Stimulated activated memory B cell treated with anti-CD40 and anti-IgM and Interleukin-4, amounts not matched to agents 10 μg/mL and 1 μg/mL and 100 μg/mL, for 72 hours (primary cell): ENCODE measurements around the gene NEURL1.
"Not testable (repeated sequence)": the region's sequence is repeated elsewhere in the genome, so short reads cannot be mapped to it uniquely, and the experiment has no call there.

Source experiments
- ATAC-seq: fragments of 150-1000 bp; cut with Tn5 transposase; 2 replicates; pipeline ENCODE4 v1.10.0; 2021
- H3K27ac Mint-ChIP-seq: one replicate; pipeline ENCODE4 v1.8.0; 2022; ENCODE audit warnings: mild to moderate bottlenecking, mixed read lengths
- H3K27me3 Mint-ChIP-seq: one replicate; pipeline ENCODE4 v1.8.0; 2022; ENCODE audit warnings: mixed read lengths
- H3K36me3 Mint-ChIP-seq: one replicate; pipeline ENCODE4 v1.8.0; 2022; ENCODE audit warnings: mixed read lengths
- H3K4me1 Mint-ChIP-seq: one replicate; pipeline ENCODE4 v1.8.0; 2022; ENCODE audit warnings: mixed read lengths
- H3K4me3 Mint-ChIP-seq: one replicate; pipeline ENCODE4 v1.8.0; 2022; ENCODE audit warnings: mild to moderate bottlenecking, moderate library complexity, mixed read lengths
- H3K9me3 Mint-ChIP-seq: one replicate; pipeline ENCODE4 v1.8.0; 2022; ENCODE audit warnings: mixed read lengths

Gene NEURL1

GRCh38 chr10:103622935-103623574, 129.6 kb downstream of the NEURL1 start:
- H3K27me3 Mint-ChIP-seq: no peaks in the 10 kb centered on the region
- H3K9me3 Mint-ChIP-seq: no peaks in the 10 kb centered on the region
- H3K36me3 Mint-ChIP-seq: peaks cover 36% of the 10 kb centered on the region
- H3K4me3 Mint-ChIP-seq: no peak overlapping the region
- no peak for ATAC-seq
- no peaks in the 10 kb centered on the region for H3K4me1 Mint-ChIP-seq
- no peak overlapping the region for H3K27ac Mint-ChIP-seq

- Mint-ChIP-seq H3K9me3 (no peaks in the 10 kb centered on the region), H3K27me3 (no peaks in the 10 kb centered on the region), H3K4me3 (no peak overlapping the region), H3K4me1 (no peaks in the 10 kb centered on the region), H3K27ac (no peak overlapping the region), H3K36me3 (peaks cover 34% of the 10 kb centered on the region)
- no peak for ATAC-seq
These were observed 132.7 kb downstream of the NEURL1 start for GRCh38 chr10:103626178-103626577.

- ATAC-seq: no peak
- Mint-ChIP-seq H3K4me1 (no peaks in the 10 kb centered on the region), H3K27me3 (no peaks in the 10 kb centered on the region), H3K9me3 (no peaks in the 10 kb centered on the region), H3K36me3 (peaks cover 32% of the 10 kb centered on the region), H3K27ac (no peak overlapping the region), H3K4me3 (no peak overlapping the region)
These were observed 133.8 kb downstream of the NEURL1 start for GRCh38 chr10:103627111-103627892.

GRCh38 chr10:103627893-103628292, 134.4 kb downstream of the NEURL1 start:
- H3K4me1 Mint-ChIP-seq: no peaks in the 10 kb centered on the region
- ATAC-seq: no peak
- H3K27me3 Mint-ChIP-seq: no peaks in the 10 kb centered on the region
- H3K27ac Mint-ChIP-seq: no peak overlapping the region
- H3K4me3 Mint-ChIP-seq: no peak overlapping the region
- H3K36me3 Mint-ChIP-seq: peaks cover 29% of the 10 kb centered on the region
- no peaks in the 10 kb centered on the region for H3K9me3 Mint-ChIP-seq

GRCh38 chr10:103629581-103629980, 136.1 kb downstream of the NEURL1 start:
- Mint-ChIP-seq H3K27ac (no peak overlapping the region), H3K27me3 (no peaks in the 10 kb centered on the region), H3K4me1 (peaks cover under 1% of the 10 kb centered on the region), H3K9me3 (no peaks in the 10 kb centered on the region), H3K36me3 (peaks cover 29% of the 10 kb centered on the region), H3K4me3 (no peak overlapping the region)
- ATAC-seq: no peak

GRCh38 chr10:103630156-103630555, 136.7 kb downstream of the NEURL1 start:
- no peak for ATAC-seq
- Mint-ChIP-seq H3K27me3 (no peaks in the 10 kb centered on the region), H3K4me1 (peaks cover 6% of the 10 kb centered on the region), H3K9me3 (no peaks in the 10 kb centered on the region), H3K36me3 (peaks cover 28% of the 10 kb centered on the region), H3K4me3 (no peak overlapping the region), H3K27ac (no peak overlapping the region)

- no peak for ATAC-seq
- H3K4me3 Mint-ChIP-seq: no peak overlapping the region
- no peaks in the 10 kb centered on the region for H3K9me3 Mint-ChIP-seq
- H3K27me3 Mint-ChIP-seq: no peaks in the 10 kb centered on the region
- H3K27ac Mint-ChIP-seq: no peak overlapping the region
- H3K36me3 Mint-ChIP-seq: peaks cover 10% of the 10 kb centered on the region
- peaks cover 6% of the 10 kb centered on the region for H3K4me1 Mint-ChIP-seq
These were observed 138.7 kb downstream of the NEURL1 start for GRCh38 chr10:103632247-103632642.

GRCh38 chr10:103632871-103633270, 139.4 kb downstream of the NEURL1 start:
- H3K36me3 Mint-ChIP-seq, H3K27ac Mint-ChIP-seq, H3K9me3 Mint-ChIP-seq, H3K27me3 Mint-ChIP-seq, H3K4me3 Mint-ChIP-seq, ATAC-seq, H3K4me1 Mint-ChIP-seq: not testable (repeated sequence)

- ATAC-seq: no peak
- no peaks in the 10 kb centered on the region for H3K9me3 Mint-ChIP-seq
- no peak overlapping the region for H3K4me3 Mint-ChIP-seq
- no peak overlapping the region for H3K27ac Mint-ChIP-seq
- peaks cover 10% of the 10 kb centered on the region for H3K4me1 Mint-ChIP-seq
- H3K27me3 Mint-ChIP-seq: no peaks in the 10 kb centered on the region
- H3K36me3 Mint-ChIP-seq: no peaks in the 10 kb centered on the region
These were observed 140.3 kb downstream of the NEURL1 start for GRCh38 chr10:103633846-103634245.

GRCh38 chr10:103635580-103635979, 142.1 kb downstream of the NEURL1 start:
- H3K4me3 Mint-ChIP-seq: no peak overlapping the region
- H3K9me3 Mint-ChIP-seq: no peaks in the 10 kb centered on the region
- ATAC-seq: no peak
- no peaks in the 10 kb centered on the region for H3K36me3 Mint-ChIP-seq
- H3K27ac Mint-ChIP-seq: no peak overlapping the region
- peaks cover 12% of the 10 kb centered on the region for H3K4me1 Mint-ChIP-seq
- H3K27me3 Mint-ChIP-seq: no peaks in the 10 kb centered on the region

GRCh38 chr10:103636492-103636891, 143.0 kb downstream of the NEURL1 start:
- Mint-ChIP-seq H3K4me1 (peaks cover 12% of the 10 kb centered on the region), H3K9me3 (no peaks in the 10 kb centered on the region), H3K27ac (no peak overlapping the region), H3K36me3 (no peaks in the 10 kb centered on the region), H3K4me3 (no peak overlapping the region), H3K27me3 (no peaks in the 10 kb centered on the region)
- ATAC-seq: no peak

GRCh38 chr10:103637011-103637410, 143.5 kb downstream of the NEURL1 start:
- Mint-ChIP-seq H3K4me1 (peaks cover 12% of the 10 kb centered on the region), H3K4me3 (no peak overlapping the region), H3K27ac (no peak overlapping the region), H3K27me3 (no peaks in the 10 kb centered on the region), H3K36me3 (no peaks in the 10 kb centered on the region), H3K9me3 (no peaks in the 10 kb centered on the region)
- ATAC-seq: no peak

- no peak for ATAC-seq
- H3K27ac Mint-ChIP-seq: no peak overlapping the region
- H3K4me3 Mint-ChIP-seq: no peak overlapping the region
- H3K9me3 Mint-ChIP-seq: no peaks in the 10 kb centered on the region
- H3K4me1 Mint-ChIP-seq: peaks cover 12% of the 10 kb centered on the region
- H3K36me3 Mint-ChIP-seq: no peaks in the 10 kb centered on the region
- no peaks in the 10 kb centered on the region for H3K27me3 Mint-ChIP-seq
These were observed 144.5 kb downstream of the NEURL1 start for GRCh38 chr10:103637927-103638557.

GRCh38 chr10:103638948-103639347, 145.4 kb downstream of the NEURL1 start:
- Mint-ChIP-seq H3K36me3 (no peaks in the 10 kb centered on the region), H3K27ac (no peak overlapping the region), H3K9me3 (no peaks in the 10 kb centered on the region), H3K4me3 (no peak overlapping the region), H3K4me1 (peaks cover 12% of the 10 kb centered on the region), H3K27me3 (no peaks in the 10 kb centered on the region)
- no peak for ATAC-seq

- Mint-ChIP-seq H3K9me3 (no peaks in the 10 kb centered on the region), H3K27ac (no peak overlapping the region), H3K4me3 (no peak overlapping the region), H3K4me1 (peaks cover 12% of the 10 kb centered on the region), H3K36me3 (peaks cover 6% of the 10 kb centered on the region), H3K27me3 (no peaks in the 10 kb centered on the region)
- ATAC-seq: no peak
These were observed 147.1 kb downstream of the NEURL1 start for GRCh38 chr10:103640436-103641181.
